HG02981 (cell line): ENCODE results near the gene RSAD1.
"Not testable (repeated sequence)": the region's sequence is repeated elsewhere in the genome, so short reads cannot be mapped to it uniquely, and the experiment has no call there.

Source experiments
- ATAC-seq: cut with Tn5 transposase; IDR thresholded peaks from one replicate; pipeline ENCODE4 v1.9.1; 2021; ENCODE audit warnings: mild to moderate bottlenecking, moderate library complexity; ENCODE audit not compliant: unreplicated experiment

RSAD1 gene

DNA sequence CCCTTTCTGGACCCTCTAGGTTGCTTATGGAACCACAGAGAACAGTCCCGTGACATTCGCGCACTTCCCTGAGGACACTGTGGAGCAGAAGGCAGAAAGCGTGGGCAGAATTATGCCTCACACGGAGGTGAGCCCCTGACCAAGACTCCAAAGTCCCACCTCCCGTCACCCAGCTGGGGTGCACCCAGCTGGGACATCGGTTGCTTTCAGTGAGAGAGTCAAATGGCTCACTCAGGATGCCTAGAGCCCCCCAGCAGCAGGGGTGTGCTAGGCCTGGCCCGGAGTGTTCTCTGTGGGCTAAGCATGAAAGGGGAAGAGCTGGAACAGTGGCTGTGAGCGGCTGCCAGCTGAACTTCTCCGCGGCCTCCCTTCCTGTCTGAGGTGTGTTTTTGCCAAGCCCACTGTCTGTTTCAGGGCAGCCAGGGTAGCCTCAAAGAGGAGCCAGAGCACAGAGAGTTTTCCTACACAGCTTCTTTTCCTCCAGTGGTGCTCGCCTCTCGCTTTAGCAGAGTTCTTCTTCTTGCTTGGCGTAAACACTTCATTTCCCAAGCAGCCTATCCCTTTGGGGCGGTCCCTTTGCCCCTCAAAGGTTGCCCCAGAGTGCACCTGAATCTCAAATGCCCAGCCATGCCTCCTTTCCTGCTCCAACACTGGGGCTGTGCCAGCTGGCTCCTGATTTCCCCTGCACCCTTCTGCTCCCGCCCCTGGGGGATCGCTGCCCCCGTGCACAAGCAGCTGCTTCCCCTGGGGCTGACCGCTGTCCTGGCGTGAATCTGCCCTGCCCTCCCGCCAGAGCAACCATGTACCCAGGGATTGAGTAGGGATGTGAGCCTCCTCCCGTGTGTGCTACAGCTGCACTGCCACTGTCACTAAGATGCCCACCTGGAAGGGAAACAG lies 7.4 kb upstream of the RSAD1 start:
- no peak for ATAC-seq

DNA sequence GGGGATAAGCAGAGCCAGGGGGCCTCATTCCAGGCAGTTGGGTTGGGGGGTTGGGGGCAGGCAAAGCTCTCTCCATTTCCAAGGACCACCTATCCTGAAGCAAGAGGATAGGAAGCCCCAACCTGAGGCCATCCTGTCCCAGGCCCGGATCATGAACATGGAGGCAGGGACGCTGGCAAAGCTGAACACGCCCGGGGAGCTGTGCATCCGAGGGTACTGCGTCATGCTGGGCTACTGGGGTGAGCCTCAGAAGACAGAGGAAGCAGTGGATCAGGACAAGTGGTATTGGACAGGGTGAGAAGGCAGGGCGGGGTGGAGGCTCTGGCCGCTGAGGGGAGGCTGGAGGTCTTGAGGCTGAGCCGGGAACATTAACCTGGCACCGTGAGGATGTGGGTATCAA lies 6.4 kb upstream of the RSAD1 start:
- ATAC-seq: no peak

DNA sequence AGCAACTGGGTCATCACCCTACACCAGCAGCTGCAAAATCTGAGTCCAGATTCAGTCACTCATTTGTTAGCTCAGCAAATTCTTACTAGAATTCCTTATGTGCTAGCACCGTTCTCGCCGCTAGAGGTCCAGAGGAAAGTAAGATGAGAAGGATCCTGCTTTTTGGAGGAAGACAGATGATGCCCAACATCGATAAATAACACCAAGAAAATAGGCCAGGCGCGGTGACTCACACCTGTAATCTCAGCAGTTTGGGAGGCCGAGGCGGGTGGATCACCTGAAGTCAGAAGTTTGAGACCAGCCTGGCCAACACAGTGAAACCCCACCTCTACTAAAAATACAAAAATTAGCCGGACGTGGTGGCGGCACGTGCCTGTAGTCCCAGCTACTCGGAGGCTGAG lies 5.9 kb upstream of the RSAD1 start:
- not testable (repeated sequence) for ATAC-seq

GRCh38 chr17:50473901-50474300 lies 4.8 kb upstream of the RSAD1 start:
- no peak for ATAC-seq

- no peak for ATAC-seq
Measured at GRCh38 chr17:50474523-50474922, 4.1 kb upstream of the RSAD1 start.

DNA sequence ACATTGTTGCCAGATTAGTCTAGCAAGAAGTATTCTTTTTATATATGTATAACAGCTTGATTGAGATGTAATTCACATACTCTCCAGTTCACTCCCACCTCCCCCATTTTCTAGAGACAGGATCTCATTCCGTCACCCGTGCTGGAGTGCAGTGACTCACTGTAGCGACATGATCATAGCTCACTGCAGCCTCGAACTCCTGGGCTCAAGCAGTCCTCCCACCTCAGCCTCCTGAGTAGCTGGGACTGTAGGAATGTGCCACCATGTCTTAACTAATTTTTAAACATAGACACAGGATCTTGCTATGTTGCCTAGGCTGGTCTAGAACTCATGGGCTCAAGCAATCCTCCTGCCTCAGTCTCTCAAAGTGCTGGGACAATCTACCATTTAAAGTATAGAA lies 3.3 kb upstream of the RSAD1 start:
- ATAC-seq: no peak

GRCh38 chr17:50475775-50476544 lies 2.7 kb upstream of the RSAD1 start:
- not testable (repeated sequence) for ATAC-seq

GRCh38 chr17:50476545-50477315 lies 1.9 kb upstream of the RSAD1 start:
- no peak for ATAC-seq

- no peak for ATAC-seq
Measured at GRCh38 chr17:50477976-50478375, 684 bp upstream of the RSAD1 start.

- ATAC-seq: no peak
Measured at GRCh38 chr17:50479522-50480141, 972 bp downstream of the RSAD1 start.

DNA sequence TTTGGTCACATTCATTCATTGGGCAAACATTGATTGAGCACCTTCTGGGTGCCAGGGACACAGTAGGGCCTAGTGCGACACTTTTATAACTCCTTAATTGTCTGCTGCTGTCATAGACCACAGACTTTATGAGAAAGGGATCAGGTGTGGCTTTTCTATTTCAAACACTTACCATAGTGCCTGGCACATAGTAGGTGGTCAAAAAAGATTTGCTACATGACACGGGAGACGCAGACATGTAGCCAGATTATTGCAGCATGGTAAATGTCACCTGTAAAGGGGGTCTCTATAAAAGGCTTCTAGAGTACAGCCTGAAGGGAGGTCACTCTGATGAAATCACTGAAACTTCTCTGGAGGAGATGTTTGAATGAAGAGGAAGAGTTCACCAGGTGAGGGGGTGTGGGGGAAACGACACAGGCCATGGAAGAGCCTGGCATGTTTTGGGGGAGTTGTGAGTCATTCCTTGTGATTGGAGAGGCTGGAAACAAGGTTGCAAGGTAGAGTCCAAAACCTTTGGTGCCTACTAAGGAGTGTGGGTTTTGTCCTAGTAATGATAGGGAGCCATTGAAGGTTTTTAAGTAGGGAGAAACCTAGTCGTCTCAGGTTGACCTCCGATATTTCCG lies 1.6 kb downstream of the RSAD1 start:
- no peak for ATAC-seq

DNA sequence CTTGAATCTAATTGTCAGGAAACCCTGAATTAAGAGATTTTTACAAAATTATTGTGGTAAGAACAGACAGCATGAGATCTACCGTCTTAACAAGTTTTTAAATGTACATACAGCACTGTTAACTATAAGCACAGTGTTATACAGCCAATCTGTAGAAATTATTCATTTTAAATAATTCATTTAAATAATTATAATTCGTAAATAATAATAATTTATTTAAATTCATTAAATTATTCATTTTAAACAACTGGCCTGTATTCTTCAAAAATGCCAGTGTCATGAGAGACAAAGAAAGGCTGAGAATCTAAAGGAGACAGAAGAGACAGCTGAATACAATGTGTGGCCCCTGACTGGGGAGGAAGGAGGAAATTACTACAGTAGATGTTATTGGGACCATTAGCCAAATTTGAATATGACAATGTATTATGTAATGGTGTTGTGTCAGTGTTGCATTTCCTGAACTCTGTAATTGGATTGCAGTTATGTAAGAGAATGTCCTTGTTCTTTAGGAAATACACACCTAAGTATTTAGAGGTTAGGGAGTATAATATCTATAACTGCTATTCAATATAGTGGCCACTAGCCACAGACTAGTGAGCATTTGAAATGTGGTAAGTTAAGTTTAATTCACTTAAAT lies 2.3 kb downstream of the RSAD1 start:
- no peak for ATAC-seq

GRCh38 chr17:50481648-50482047 lies 3.0 kb downstream of the RSAD1 start:
- no peak for ATAC-seq

DNA sequence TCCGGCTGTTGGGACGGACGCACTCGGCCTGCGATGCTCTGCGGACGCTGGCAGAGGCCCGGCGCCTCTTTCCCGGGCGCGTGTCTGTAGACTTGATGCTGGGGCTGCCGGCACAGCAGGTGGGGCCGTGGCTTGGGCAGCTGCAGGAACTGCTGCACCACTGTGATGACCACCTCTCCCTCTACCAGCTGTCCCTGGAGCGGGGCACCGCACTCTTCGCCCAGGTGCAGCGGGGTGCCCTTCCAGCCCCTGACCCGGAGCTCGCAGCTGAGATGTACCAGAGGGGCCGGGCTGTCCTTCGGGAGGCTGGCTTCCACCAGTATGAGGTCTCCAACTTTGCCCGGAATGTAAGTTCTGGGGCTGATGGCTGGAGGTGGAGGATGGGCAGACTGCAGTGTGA lies 3.5 kb downstream of the RSAD1 start:
- no peak for ATAC-seq

DNA sequence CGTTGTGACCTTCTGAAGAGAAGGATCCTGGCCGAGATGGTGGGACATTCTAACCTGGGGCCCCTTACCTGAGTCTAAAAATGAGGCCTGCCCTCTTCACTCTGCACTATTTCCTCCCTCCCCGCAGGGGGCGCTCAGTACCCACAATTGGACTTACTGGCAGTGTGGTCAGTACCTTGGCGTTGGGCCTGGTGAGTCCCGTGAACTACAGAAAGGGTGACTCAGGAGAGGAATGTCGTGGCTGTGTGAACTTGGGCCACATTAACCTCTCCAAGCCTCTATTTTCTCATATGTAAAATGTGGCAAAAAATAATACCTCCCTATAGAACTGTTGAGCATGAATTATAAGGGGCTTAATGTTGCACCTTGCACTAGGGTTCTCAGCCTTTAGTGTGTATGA lies 3.9 kb downstream of the RSAD1 start:
- no peak for ATAC-seq

GRCh38 chr17:50483266-50483665 lies 4.6 kb downstream of the RSAD1 start:
- ATAC-seq: no peak

DNA sequence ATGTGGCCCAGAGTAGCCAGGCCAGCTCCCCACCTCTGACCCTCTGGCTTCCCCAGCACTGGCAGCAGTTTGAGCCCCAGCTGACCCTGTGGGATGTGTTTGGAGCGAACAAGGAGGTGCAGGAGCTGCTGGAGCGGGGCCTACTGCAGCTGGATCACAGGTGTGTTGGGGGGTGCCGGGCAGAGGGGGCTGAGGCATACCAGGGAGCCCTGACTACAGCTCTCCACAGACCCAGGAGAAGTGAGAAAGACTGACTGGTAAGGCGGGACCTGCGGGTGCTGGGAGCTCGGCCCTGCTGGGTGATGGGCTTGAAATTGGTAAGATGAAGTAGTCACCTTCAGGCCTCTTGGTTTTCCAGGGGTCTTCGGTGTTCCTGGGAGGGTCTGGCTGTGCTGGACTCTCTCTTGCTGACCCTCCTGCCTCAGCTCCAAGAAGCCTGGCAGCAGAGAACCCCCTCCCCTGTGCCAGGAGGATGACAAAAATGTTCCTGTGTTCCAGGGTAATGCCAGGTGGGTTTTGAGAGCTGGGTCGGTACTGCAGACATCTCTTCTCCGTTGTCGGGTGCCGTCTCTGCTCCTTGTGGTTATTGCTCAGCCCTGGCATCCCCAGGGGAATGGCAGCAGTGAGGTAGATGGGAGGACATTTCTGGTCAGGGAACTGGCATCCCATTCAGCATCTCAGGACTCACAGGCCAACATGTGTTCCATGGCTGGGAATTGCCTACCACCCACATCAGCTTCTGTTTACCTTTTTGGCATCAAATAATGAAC lies 5.9 kb downstream of the RSAD1 start:
- ATAC-seq: no peak

- no peak for ATAC-seq
Measured at GRCh38 chr17:50487213-50488096, 8.8 kb downstream of the RSAD1 start.
